GM18498 (cell line): Measurements from ENCODE around the gene DDX5.

Experiments used
- ATAC-seq: cut with Tn5 transposase; IDR thresholded peaks from one replicate; pipeline ENCODE4 v1.9.1; 2021; ENCODE audit warnings: mild to moderate bottlenecking, moderate library complexity; ENCODE audit not compliant: unreplicated experiment

The DDX5 gene

GRCh38 chr17:64506201-64506575 is at the start of gene DDX5:
Gene DDX5, minus strand, starts transcription at chr17:64506289. Its CDS starts 170 bp downstream, at chr17:64506119.
- peak; percentile 63 for ATAC-seq

GRCh38 chr17:64555281-64555680 is 49.2 kb upstream of the DDX5 start:
- ATAC-seq, result no peak

GRCh38 chr17:64554028-64554637 is 48.0 kb upstream of the DDX5 start:
- ATAC-seq, result no peak

DNA sequence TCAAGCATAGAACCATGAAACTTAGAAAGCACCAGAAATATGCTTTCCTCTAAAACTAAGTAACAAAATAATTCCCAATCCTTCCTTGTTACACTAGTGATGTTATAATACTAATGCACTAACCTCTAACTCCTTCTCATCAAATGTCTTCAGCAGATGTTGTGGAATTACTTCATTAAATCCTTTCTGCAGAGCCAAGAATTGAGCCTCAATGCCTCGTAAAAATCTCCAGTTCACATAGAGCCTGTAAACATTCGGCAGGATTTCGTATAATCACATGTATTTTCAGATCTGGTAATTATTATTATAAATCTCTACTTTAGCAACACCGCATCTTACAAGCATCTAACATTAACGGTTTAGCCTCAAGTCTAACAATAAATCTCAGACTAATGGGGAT is 45.4 kb upstream of the DDX5 start:
- ATAC-seq, result no peak

DNA sequence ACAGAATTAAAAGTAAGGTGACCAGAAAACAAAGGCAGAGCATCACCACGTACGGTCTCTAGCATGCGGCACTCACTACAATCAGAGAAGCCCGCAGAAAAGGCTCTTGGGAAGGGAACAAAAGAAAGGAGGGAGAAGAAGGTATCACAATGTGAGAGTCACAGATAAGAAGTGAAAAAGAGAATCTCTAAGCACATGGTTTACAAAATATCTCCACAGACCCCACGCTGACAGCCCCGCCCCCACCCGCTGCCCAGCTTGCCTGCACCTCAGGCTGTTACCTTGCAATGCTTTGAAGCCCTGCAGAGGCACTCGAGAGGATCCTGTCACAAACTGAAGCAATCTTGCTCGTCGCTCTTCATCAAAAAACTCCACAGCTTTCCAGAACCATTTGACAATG is 41.2 kb upstream of the DDX5 start:
- ATAC-seq, result no peak

GRCh38 chr17:64546716-64547115 is 40.6 kb upstream of the DDX5 start:
- no peak for ATAC-seq

GRCh38 chr17:64544742-64545141 is 38.7 kb upstream of the DDX5 start:
- no peak for ATAC-seq

DNA sequence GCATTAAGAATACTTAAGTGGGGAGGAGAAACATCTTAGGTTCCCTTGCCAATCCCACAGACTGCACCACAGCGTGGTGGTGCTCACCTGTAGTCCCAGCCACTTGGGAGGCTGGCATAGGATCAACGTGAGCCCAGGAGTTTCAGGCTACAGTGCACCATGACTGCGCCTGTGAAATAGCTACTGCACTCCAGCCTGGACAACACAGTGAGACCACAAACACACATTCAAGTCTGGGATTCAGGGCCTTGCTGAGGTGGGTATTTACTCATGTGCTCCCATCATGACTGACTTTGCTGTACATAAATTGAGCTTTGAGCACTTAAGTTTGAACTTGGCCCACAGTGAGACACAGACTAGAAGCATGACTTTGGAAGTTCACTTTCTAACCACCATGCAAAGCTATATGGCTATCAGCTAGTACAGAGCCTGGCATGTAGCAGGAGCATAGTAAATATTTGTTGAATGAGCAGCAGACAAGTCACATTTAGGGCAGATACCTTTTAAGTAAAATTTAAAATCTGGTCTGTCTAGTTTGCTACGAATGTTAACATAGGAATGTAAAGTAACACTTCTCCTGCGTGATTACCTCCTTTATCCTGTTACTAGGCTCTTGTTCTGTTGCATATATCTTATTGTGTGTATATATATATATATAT is 34.2 kb upstream of the DDX5 start:
- ATAC-seq, result no peak

DNA sequence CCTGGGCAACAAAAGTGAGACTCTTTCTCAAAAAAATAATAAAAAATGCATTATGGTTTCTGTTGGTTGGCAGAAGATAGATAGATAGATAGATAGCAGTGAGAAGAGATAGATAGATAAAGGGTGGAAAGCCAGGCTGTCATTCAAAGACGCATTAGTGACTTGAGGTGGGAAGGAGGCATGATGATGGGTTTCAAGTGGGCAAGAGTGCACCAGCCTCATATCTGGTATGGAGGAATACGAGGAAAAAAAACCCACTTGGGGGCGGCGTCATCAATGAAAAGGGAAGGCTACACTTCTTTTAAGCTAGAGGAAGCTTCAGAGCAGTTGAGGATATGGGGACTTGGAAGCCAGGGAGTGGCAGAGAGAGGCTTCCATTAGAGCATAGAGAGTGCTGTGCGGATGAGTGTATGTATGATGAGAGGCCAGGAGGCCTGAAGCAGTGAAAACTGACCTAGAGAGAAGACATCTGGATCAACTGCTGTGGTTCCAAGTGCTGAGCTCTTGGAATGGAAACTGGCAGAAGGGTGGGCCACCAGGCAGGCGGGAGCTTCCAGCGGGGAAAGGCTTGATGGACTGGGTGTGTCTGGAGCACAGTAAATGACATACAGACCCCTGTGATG is 32.5 kb upstream of the DDX5 start:
- no peak for ATAC-seq

- no peak for ATAC-seq
Observed at GRCh38 chr17:64537488-64537887, 31.4 kb upstream of the DDX5 start.

DNA sequence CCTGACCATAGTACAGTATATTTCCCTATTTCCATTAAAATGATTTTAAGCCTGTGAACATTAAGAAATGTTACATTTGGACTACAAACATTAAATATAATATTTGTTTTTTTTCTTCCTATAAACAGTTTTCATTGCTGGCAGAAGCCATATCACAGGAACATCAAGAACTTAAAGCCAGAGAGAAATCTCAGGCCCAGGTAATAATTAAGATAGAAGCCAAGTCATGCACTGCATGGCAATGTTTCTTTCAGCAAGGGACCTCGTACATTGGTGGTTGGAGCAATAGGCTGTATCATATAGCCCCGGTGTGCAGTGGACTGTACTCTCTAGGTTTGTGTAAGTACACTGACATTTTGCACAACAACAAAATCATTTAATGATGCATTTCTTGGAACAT is 30.8 kb upstream of the DDX5 start:
- ATAC-seq, result no peak

GRCh38 chr17:64535357-64535756 is 29.3 kb upstream of the DDX5 start:
- ATAC-seq, result no peak

- no peak for ATAC-seq
Observed at GRCh38 chr17:64534187-64534586, 28.1 kb upstream of the DDX5 start.

DNA sequence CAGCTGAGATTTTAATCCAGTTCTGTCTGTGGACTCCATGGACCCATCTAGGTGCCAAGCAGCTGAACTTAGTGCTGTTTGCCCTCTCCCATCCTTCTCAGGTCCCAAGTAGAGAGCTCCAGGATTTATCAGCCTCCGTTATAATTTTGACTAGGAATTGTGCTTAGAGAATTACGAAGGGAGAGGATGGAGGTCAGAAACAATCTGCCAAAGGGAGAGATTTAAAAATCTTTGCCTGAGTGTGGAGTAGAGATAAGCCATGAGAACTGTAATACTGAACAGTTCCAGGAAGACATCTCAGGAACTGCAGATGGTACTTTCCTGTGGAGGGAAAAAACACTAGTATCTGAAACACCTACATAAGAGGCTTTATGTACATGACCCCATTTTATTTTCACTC is 27.7 kb upstream of the DDX5 start:
- no peak for ATAC-seq

- ATAC-seq, result no peak
Observed at GRCh38 chr17:64532409-64532808, 26.3 kb upstream of the DDX5 start.

DNA sequence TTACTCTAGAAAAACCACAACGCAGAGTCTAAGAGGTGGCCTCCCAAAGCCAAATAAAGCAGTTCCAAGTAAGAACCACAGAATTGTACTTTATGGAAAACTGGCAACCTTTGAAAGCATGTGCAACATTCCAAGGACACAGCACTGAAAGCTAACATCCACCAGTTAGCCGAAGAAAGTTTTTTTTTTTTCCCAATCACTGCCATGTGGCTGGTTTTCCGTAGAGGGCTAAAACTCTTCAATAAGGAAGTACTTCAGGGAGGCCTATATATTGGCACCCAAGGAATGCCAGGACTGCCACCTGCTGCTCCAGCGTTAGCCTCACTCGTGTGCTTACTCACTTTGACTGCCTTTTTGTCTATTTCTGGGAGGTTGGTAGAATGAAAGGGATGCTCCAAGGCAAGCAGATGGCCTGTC is 25.9 kb upstream of the DDX5 start:
- ATAC-seq, result no peak

DNA sequence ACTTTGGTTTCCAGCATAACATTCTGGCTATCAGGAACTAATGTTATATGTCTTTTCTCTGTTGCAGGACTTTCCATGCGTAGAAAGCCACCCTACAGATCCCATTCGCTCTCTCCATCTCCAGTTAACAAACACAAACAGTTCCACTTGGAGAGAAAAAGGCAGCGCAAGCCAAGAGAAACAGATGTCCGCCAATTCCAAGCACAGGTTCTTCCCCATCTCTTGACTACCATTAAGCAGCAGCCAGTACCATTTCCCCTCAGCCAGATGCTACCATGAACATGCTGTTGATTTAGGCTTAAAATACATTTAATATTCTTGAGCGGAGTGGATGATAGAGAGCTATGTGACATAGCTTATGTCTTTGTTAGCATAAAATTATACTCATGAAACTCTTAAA is 23.1 kb upstream of the DDX5 start:
- ATAC-seq, result no peak

GRCh38 chr17:64527914-64528313 is 21.8 kb upstream of the DDX5 start:
- ATAC-seq, result no peak

GRCh38 chr17:64520359-64520758 is 14.3 kb upstream of the DDX5 start:
- ATAC-seq, result no peak

GRCh38 chr17:64519601-64520000 is 13.5 kb upstream of the DDX5 start:
- no peak for ATAC-seq

DNA sequence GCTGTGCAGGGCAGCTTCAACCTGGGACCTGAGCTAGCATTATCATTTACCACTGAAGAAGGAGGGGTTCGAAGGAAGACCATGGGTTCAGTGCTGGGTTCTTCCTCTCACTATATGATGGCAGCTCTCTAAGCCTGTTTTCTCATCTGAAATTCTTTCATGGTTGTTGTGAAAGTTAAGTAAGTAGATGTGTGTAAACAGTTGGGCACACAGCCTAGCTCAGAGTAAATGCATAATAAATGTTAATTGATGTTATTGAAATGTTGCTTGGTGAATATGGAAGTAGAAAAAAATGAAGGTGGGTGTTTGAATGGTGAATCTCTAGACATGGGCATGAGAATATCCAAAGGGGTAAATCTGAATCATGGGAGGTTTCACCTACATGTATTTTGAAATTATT is 9.7 kb upstream of the DDX5 start:
- ATAC-seq, result no peak

GRCh38 chr17:64515419-64515818 is 9.3 kb upstream of the DDX5 start:
- ATAC-seq, result no peak

- no peak for ATAC-seq
Observed at GRCh38 chr17:64509179-64509578, 3.1 kb upstream of the DDX5 start.
